HK-2 (cell line): Measurements from ENCODE around the gene ASXL1.
"Not testable (repeated sequence)": the region's sequence is repeated elsewhere in the genome, so short reads cannot be mapped to it uniquely, and the experiment has no call there.

ENCODE experiments used
- DNase-seq: peaks from one replicate; pipeline ENCODE4 v3.0.0-alpha.2; 2018; ENCODE audit not compliant: unreplicated experiment

Gene ASXL1

GRCh38 chr20:32357869-32358631, at the start of gene ASXL1:
Gene ASXL1 (plus strand): TSS chr20:32358331. CDS start chr20:32358776, 445 bp downstream.
- peak; percentile 100 for DNase-seq

- DNase-seq: no peak
Measured at GRCh38 chr20:32312718-32313424, 45.3 kb upstream of the ASXL1 start.

GRCh38 chr20:32314768-32315167, 43.4 kb upstream of the ASXL1 start:
- DNase-seq: no peak

- no peak for DNase-seq
Measured at GRCh38 chr20:32315399-32315798, 42.7 kb upstream of the ASXL1 start.

GRCh38 chr20:32315891-32316290, 42.2 kb upstream of the ASXL1 start:
- DNase-seq: no peak

GRCh38 chr20:32316667-32317066, 41.5 kb upstream of the ASXL1 start:
- no peak for DNase-seq

- no peak for DNase-seq
Measured at GRCh38 chr20:32319100-32319499, 39.0 kb upstream of the ASXL1 start.

GRCh38 chr20:32320305-32320704, 37.8 kb upstream of the ASXL1 start:
- no peak for DNase-seq

- no peak for DNase-seq
Measured at GRCh38 chr20:32321390-32321789, 36.7 kb upstream of the ASXL1 start.

GRCh38 chr20:32322260-32322659, 35.9 kb upstream of the ASXL1 start:
- DNase-seq: not testable (repeated sequence)

GRCh38 chr20:32323761-32324160, 34.4 kb upstream of the ASXL1 start:
- DNase-seq: not testable (repeated sequence)

GRCh38 chr20:32325706-32326503, 32.2 kb upstream of the ASXL1 start:
- DNase-seq: no peak

- no peak for DNase-seq
Measured at GRCh38 chr20:32326504-32326845, 31.7 kb upstream of the ASXL1 start.

- DNase-seq: peak; percentile 14
Measured at GRCh38 chr20:32327087-32327681, 30.9 kb upstream of the ASXL1 start.

GRCh38 chr20:32329817-32330554, 28.1 kb upstream of the ASXL1 start:
- no peak for DNase-seq

- no peak for DNase-seq
Measured at GRCh38 chr20:32330555-32330897, 27.6 kb upstream of the ASXL1 start.

- DNase-seq: peak; percentile 16
Measured at GRCh38 chr20:32332614-32333013, 25.5 kb upstream of the ASXL1 start.

- DNase-seq: no peak
Measured at GRCh38 chr20:32333181-32333987, 24.7 kb upstream of the ASXL1 start.

GRCh38 chr20:32333988-32334885, 23.9 kb upstream of the ASXL1 start:
- no peak for DNase-seq

GRCh38 chr20:32336918-32337347, 21.2 kb upstream of the ASXL1 start:
- no peak for DNase-seq
